AML-193 (cell line): ENCODE measurements around the gene LYSMD3.

Experiments
- DNase-seq, 2 experiments: peaks; one replicate each; lab custom pipeline; 2025; lab: John Stamatoyannopoulos, UW

The LYSMD3 gene

DNA sequence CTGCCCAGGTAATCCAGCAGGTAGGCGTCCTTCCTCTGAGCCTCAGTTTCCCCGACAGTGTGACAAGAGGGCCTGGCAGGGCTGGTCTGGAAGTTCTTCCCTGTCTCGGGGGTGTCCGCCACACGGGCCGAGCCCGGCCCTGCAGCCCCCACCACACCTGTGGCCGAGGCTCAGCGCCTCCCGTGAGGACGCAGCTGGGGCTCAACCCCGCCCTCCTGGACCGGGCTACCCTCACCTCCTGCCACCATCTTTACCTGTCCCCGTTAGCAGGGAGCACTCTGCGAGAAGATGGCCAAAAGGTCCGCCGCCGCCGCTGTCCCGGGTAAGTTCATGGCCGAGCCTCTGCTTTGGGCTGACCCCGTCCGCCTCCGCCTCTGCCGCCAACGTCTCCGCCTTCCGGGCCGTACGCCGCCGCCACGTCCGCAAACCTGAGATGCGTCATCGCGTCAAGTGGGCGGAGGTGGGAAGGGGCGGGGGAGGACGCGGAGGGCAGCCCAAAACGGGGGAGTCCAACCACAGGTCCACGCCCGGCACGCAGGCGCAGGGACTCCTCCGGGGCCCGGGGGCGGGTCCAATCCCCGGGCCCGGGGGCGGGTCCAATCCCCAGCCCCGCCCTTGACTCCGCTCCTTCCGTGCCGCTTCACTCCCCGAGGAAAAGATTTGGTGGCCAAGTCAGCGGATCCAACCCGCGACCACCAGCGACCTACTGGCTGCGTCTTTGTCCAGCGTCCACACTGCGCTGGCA lies at the start of gene LYSMD3:
LYSMD3 (minus strand) TSS at position 391 of the 745 bp plus-strand sequence. CDS start 4,295 bp downstream, outside the sequence.
- DNase-seq: peak; percentile 86 to 88

- peak in 1 of 2 experiments; percentile 12 for DNase-seq
These were observed 47.2 kb upstream of the LYSMD3 start for GRCh38 chr5:90576566-90576965.

GRCh38 chr5:90575712-90576111 lies 46.3 kb upstream of the LYSMD3 start:
- no peak for DNase-seq

- no peak for DNase-seq
These were observed 41.9 kb upstream of the LYSMD3 start for GRCh38 chr5:90571147-90571773.

DNA sequence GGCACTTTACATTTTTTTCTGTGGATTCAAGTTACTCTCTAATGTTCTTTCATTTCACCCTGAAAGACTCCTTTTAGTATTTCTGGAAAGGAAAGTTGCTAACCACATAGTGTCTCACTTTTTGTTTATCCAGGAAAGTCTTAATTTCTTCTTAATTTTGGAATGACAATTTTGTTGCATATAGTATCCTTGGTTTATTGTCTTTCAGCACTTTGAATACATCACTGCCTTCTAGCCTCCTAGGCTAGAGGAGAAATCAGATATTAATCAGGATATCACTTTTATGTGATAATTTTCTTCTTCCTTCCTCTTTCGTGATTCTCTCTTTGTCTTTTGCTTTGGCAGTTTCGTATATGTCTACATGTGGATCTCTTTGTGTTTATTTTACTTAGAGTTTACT lies 40.6 kb upstream of the LYSMD3 start:
- no peak for DNase-seq

DNA sequence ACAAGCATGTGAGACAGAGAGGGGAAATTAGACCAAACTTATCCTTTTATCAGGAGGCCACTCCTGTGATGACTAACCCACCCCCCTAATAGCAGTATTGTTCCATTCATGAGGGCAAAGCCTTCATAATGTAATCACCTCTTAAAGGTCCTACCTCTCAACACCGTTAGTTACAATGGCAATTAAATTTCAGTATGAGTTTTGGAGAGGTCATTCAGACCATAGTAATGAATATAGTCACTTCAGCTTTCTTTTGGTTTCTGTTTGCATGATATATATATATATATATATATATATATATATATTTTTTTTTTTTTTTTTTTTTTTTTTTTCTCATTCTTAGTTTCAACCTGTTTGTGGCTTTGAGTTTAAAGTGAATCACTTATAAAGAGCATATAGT lies 39.7 kb upstream of the LYSMD3 start:
- no peak for DNase-seq

GRCh38 chr5:90565491-90565890 lies 36.1 kb upstream of the LYSMD3 start:
- DNase-seq: no peak

DNA sequence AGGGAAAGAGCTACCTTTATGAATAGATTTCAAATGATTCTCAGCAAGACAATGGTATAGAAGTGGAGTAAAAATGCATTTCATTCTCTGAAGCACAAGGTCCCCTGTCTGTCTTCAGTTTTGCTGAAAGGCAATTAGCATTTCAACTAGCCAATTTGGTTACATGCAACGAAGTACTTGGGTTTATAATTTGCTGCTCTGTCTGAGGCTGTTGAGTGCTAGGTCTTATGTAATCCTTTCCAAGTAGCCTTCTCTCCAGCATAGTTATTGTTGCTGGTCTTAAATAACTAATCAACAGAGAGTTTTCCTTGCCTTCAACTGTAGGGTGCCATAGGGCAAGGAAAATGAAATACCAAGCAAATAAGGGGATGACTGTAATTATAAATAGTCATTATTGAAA lies 33.7 kb upstream of the LYSMD3 start:
- DNase-seq: no peak

- DNase-seq: no peak
These were observed 33.0 kb upstream of the LYSMD3 start for GRCh38 chr5:90562341-90562740.

- DNase-seq: no peak
These were observed 32.4 kb upstream of the LYSMD3 start for GRCh38 chr5:90561766-90562165.

DNA sequence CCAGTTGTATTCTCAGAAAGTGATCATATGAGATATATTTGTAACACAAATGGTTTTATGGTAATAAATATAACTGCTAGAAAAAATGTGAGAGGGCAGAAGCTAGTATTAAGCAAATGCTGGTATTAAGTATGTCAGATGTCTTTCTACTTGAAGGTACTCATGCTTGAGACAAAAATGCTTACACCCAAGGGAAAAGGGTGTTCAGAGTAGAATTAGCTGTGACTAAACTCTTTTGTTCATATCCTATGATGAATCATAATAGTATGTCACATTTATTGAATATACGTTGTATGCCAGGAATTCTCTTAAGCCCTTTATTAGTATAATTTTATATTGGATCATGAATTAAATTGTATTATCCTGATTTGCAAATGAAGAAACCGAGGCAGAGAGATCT lies 31.4 kb upstream of the LYSMD3 start:
- DNase-seq: no peak

DNA sequence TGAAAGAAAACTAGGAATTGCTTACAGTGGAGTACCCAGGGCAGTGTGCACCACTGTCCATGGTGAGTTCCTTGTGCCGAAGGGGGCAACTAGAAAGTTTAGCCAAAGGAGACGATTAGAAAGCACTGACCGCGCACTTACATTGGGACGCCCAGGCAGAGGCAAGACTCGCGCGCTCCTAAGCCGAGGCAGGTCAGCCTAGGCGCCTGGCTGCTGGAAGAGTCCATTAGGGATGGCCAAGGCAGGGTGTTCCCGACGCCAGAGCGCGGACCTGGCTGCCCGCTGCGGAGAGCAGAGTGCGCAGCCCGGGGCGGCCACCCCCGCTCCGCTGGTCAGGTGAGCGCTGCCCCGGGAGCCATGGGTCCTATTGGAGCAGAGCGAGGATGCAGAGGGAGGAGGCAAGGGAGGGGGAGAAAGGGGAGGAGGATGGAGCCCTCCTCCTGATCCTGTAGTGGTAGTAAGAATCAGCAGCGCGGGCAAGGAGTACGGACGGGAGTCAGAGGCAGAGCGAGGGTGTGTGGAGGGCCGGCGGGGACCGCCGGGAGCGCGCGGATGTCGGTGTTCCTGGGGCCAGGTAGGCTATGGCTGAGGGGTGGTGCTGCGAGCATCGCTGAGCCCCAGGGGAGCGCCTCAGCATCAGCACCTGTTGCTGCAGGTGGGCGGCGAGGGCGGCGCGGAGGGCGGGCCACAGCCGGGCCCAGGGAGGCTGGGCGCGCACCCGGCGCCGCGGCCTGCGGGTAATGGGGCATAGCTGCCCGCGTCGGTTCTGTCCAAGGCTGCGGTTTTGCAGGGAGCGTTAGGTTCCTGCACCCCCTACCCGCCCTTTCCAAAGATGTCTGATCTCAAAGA lies 29.2 kb upstream of the LYSMD3 start, which contains the start of gene ADGRV1:
ADGRV1 (plus strand) TSS at position 454 of the 849 bp plus-strand sequence; CDS start at position 553, 99 bp downstream.
- DNase-seq: no peak

GRCh38 chr5:90557871-90558270 lies 28.5 kb upstream of the LYSMD3 start:
- no peak for DNase-seq

DNA sequence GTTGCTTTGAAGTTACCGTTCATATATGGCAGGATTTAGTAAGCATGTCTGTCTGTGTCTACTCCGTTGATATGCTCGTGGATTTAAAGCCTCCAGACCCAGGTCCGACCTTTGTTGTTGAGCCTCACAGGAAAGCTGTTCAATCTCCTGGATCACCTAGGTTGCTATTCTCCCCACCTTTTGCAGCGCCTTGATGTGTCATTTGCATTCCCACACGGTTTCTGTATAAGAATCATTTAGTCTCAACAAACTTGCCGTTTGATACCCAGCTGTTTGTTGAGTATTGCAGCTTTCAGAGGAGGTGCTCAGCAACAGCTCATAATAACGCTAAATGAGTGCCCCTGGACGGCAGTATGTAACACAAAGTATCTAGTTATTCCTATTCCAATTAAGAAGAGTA lies 28.0 kb upstream of the LYSMD3 start:
- no peak for DNase-seq

- DNase-seq: no peak
These were observed 26.3 kb upstream of the LYSMD3 start for GRCh38 chr5:90555666-90556065.

DNA sequence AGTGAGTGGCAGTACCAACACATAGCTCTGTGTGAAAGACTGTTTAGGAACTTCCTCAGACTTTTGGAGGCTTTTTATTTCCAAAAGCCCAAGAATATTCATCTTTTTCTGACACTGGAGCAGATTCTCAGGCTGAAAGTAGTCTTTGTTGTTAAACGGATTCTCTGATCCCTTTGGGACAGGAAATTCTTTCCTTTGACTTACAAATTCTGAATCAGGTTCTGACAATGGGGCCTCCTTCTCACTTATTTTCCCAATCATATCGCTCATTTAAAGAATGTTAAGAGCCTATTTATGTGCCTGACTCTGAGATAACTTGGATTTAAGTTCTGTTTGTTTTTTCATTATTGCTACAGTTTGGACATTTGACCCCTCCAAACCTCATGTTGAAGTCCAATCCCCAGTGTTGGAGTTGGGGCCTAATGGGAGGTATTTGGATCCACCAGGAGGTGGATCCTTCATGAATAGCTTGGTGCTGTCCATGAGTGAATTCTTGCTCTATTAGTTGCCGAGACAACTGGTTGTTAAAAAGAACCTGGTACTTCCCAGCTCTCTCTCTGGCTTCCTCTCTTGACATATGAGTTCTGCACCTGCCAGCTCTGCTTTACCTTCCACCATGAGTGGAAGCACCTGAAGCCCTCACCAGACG lies 25.1 kb upstream of the LYSMD3 start:
- no peak for DNase-seq

GRCh38 chr5:90553711-90554110 lies 24.3 kb upstream of the LYSMD3 start:
- DNase-seq: no peak

- no peak for DNase-seq
These were observed 22.0 kb upstream of the LYSMD3 start for GRCh38 chr5:90551376-90551775.

GRCh38 chr5:90550963-90551362 lies 21.6 kb upstream of the LYSMD3 start:
- no peak for DNase-seq

GRCh38 chr5:90549729-90550275 lies 20.4 kb upstream of the LYSMD3 start:
- no peak for DNase-seq

DNA sequence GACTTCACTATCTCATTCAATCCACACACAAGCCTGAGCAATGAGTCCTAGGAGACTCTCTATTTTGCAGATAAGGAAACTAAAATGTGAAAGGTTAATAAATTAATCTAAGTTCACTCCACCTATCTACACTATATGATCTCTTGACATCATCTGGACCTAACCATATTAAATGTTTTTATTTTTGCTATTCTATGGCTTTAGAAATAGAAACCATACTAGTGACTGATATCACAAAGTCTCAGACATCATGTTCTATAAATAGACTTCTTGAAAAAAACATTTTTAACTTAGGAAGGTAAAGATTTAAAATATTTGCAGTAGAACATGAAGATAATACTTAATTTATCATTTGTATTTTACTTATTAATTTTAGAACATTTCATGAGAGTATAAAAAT lies 19.8 kb upstream of the LYSMD3 start:
- DNase-seq: no peak

DNA sequence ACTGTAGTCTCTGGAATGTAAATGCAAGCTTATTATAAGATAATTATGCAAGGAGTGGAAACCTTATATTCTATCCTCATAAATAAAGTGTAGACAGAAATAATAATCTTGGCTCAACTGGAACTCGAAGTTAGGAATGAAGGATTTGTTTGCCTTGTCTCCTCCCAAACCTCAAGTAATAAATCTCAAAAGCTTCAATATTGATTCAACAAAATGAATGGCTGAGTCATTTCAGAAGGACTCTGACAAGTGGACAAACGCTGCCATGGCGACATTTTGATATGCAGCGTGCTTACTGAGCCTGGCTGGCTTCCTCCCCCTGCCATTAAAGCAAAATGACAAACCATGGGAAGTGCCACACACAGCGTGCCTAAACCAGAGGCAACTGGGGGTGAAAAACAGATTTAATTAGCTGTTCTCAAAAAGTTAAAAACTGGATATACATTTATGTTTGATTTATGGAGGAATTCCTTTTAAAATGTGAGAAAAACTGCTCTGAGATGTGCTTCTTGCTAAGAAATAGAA lies 18.7 kb upstream of the LYSMD3 start:
- DNase-seq: no peak
